Measurements from ENCODE around the gene GFY. TPM values are rescaled to one million over a fixed set of nuclear protein-coding genes. Genes with fewer than 3 reads are reported as not detected.
A peak's percentile ranks its signal among the peaks of the same experiment; 100 is the strongest.

The GFY gene
- total and polyA plus RNA-seq, 9 of the 15 experiments (the other 6 are each of a cell fraction or from before 2014, with no cell fraction given): 0.06 to 0.40 (median 0.19) TPM; not detected in 3

- no peak for TF ChIP-seq ZNF24 (IDR thresholded peaks at IDR 0.05)
- TF ChIP-seq SMARCE1 (IDR thresholded peaks at IDR 0.05): no peak
- TF ChIP-seq MCM2 (IDR thresholded peaks at IDR 0.05; ENCODE audit: low read depth): no peak
- 0 out of 2 replicates have a peak, but pooled peaks have one; percentile 26 for TF ChIP-seq MTA3 (IDR thresholded peaks at IDR 0.05; ENCODE audit: borderline replicate concordance)
- TF ChIP-seq ZNF311 (CRISPR knock-in tag; IDR thresholded peaks at IDR 0.05): no peak
- TF ChIP-seq RBFOX2 (IDR thresholded peaks at IDR 0.05; ENCODE audit: low read depth, low read length): 0 out of 2 replicates have a peak, but pooled peaks have one; percentile 24
- no peak for TF ChIP-seq MGA (IDR thresholded peaks at IDR 0.05)
- TF ChIP-seq DNMT1 (IDR thresholded peaks at IDR 0.05): no peak
- 0 out of 2 replicates have a peak, but pooled peaks have one; percentile 39 for TF ChIP-seq RB1 (IDR thresholded peaks at IDR 0.05; ENCODE audit: low read depth)
- no peak for TF ChIP-seq ZNF695 (CRISPR knock-in tag; IDR thresholded peaks at IDR 0.05)
- no peak for TF ChIP-seq EWSR1 (IDR thresholded peaks at IDR 0.05; ENCODE audit: borderline replicate concordance, low read depth, partially characterized antibody)
- no peak for TF ChIP-seq SIRT6 (IDR thresholded peaks at IDR 0.05; ENCODE audit: low read depth, low read length)
- TF ChIP-seq ZNF3 (CRISPR knock-in tag; IDR thresholded peaks at IDR 0.05): no peak
- no peak for TF ChIP-seq KDM5B (IDR thresholded peaks at IDR 0.05; ENCODE audit: insufficient replicate concordance, low read depth, low read length)
- TF ChIP-seq ELK1 (CRISPR knock-in tag; IDR thresholded peaks at IDR 0.05): no peak
Measured at GRCh38 chr19:49475995-49476880, 51.0 kb downstream of the GFY start (continued).
